ENCODE results near the gene LDB2. TPM values are rescaled to one million over a fixed set of nuclear protein-coding genes. Genes with fewer than 3 reads are reported as not detected.

LDB2 gene
- total RNA-seq, 1 donor: 18.8 TPM

GRCh38 chr4:16731776-16732380 lies 166.6 kb downstream of the LDB2 start:
- TF ChIP-seq CTCF (IDR thresholded peaks at IDR 0.05; ENCODE audit: extremely low read depth, low read depth, low read length): no peak
- no peak overlapping the region for H3K27ac ChIP-seq (ENCODE audit: low read depth, low read length)

GRCh38 chr4:16730522-16731205 lies 167.8 kb downstream of the LDB2 start:
- Histone ChIP-seq H3K4me3 (ENCODE audit: insufficient read depth, low read length) (no peak overlapping the region), H3K79me2 (ENCODE audit: insufficient read depth, low read length) (no peaks in the 10 kb centered on the region), H3K27ac (ENCODE audit: low read depth, low read length) (no peak overlapping the region), H3K4me2 (ENCODE audit: insufficient read depth, low read length) (no peak overlapping the region), H3K27me3 (ENCODE audit: insufficient read depth, low read length) (no peaks in the 10 kb centered on the region), H4K20me1 (ENCODE audit: insufficient read depth, low read length) (no peaks in the 10 kb centered on the region), H3K9me3 (ENCODE audit: low read depth, low read length) (no peaks in the 10 kb centered on the region), H3K36me3 (ENCODE audit: insufficient read depth, low read length) (peaks cover 5% of the 10 kb centered on the region), H2AFZ (ENCODE audit: low read length) (no peak overlapping the region), H3K4me1 (ENCODE audit: insufficient read depth, low read length) (no peaks in the 10 kb centered on the region)
- DNase-seq (ENCODE audit: insufficient read length, low spot score, missing footprints): no peak
- TF ChIP-seq CTCF (IDR thresholded peaks at IDR 0.05; ENCODE audit: extremely low read depth, low read depth, low read length): no peak

More at GRCh38 chr4:16731776-16732380, 166.6 kb downstream of the LDB2 start:
- Histone ChIP-seq H3K4me3 (ENCODE audit: insufficient read depth, low read length) (no peak overlapping the region), H4K20me1 (ENCODE audit: insufficient read depth, low read length) (no peaks in the 10 kb centered on the region), H3K79me2 (ENCODE audit: insufficient read depth, low read length) (no peaks in the 10 kb centered on the region), H3K27me3 (ENCODE audit: insufficient read depth, low read length) (no peaks in the 10 kb centered on the region), H2AFZ (ENCODE audit: low read length) (no peak overlapping the region), H3K4me2 (ENCODE audit: insufficient read depth, low read length) (no peak overlapping the region), H3K4me1 (ENCODE audit: insufficient read depth, low read length) (no peaks in the 10 kb centered on the region), H3K36me3 (ENCODE audit: insufficient read depth, low read length) (peaks cover 5% of the 10 kb centered on the region), H3K9me3 (ENCODE audit: low read depth, low read length) (no peaks in the 10 kb centered on the region)
- no peak for DNase-seq (ENCODE audit: insufficient read length, low spot score, missing footprints)

- no peak overlapping the region for H2AFZ ChIP-seq (ENCODE audit: low read length)
- TF ChIP-seq CTCF (IDR thresholded peaks at IDR 0.05; ENCODE audit: extremely low read depth, low read depth, low read length): no peak
- H3K27ac ChIP-seq (ENCODE audit: low read depth, low read length): no peak overlapping the region
- H3K79me2 ChIP-seq (ENCODE audit: insufficient read depth, low read length): no peaks in the 10 kb centered on the region
- H3K9me3 ChIP-seq (ENCODE audit: low read depth, low read length): no peaks in the 10 kb centered on the region
- H3K4me3 ChIP-seq (ENCODE audit: insufficient read depth, low read length): no peak overlapping the region
- DNase-seq (ENCODE audit: insufficient read length, low spot score, missing footprints): no peak
- no peaks in the 10 kb centered on the region for H3K27me3 ChIP-seq (ENCODE audit: insufficient read depth, low read length)
- H3K36me3 ChIP-seq (ENCODE audit: insufficient read depth, low read length): peaks cover 5% of the 10 kb centered on the region
- H3K4me2 ChIP-seq (ENCODE audit: insufficient read depth, low read length): no peak overlapping the region
- no peaks in the 10 kb centered on the region for H4K20me1 ChIP-seq (ENCODE audit: insufficient read depth, low read length)
- H3K4me1 ChIP-seq (ENCODE audit: insufficient read depth, low read length): no peaks in the 10 kb centered on the region
These were observed 169.1 kb downstream of the LDB2 start for GRCh38 chr4:16729336-16729735.

GRCh38 chr4:16728849-16729248 lies 169.6 kb downstream of the LDB2 start:
- Histone ChIP-seq H3K4me1 (ENCODE audit: insufficient read depth, low read length) (no peaks in the 10 kb centered on the region), H3K36me3 (ENCODE audit: insufficient read depth, low read length) (peaks cover 5% of the 10 kb centered on the region), H3K4me3 (ENCODE audit: insufficient read depth, low read length) (no peak overlapping the region), H3K27ac (ENCODE audit: low read depth, low read length) (no peak overlapping the region), H3K4me2 (ENCODE audit: insufficient read depth, low read length) (no peak overlapping the region), H4K20me1 (ENCODE audit: insufficient read depth, low read length) (no peaks in the 10 kb centered on the region), H3K79me2 (ENCODE audit: insufficient read depth, low read length) (no peaks in the 10 kb centered on the region), H2AFZ (ENCODE audit: low read length) (no peak overlapping the region), H3K27me3 (ENCODE audit: insufficient read depth, low read length) (no peaks in the 10 kb centered on the region), H3K9me3 (ENCODE audit: low read depth, low read length) (no peaks in the 10 kb centered on the region)
- TF ChIP-seq CTCF (IDR thresholded peaks at IDR 0.05; ENCODE audit: extremely low read depth, low read depth, low read length): no peak
- no peak for DNase-seq (ENCODE audit: insufficient read length, low spot score, missing footprints)

Measured in osteoblast (primary cell).